ENCODE results near the gene FOLR2.
"Not testable (repeated sequence)": the region's sequence is repeated elsewhere in the genome, so short reads cannot be mapped to it uniquely, and the experiment has no call there.

Gene FOLR2

GRCh38 chr11:72240461-72241290 lies 24.1 kb downstream of the FOLR2 start:
- DNase-seq (ENCODE audit: low read depth in 2 of 2), result no peak

GRCh38 chr11:72241291-72241781 lies 24.7 kb downstream of the FOLR2 start:
- no peak for DNase-seq (ENCODE audit: low read depth in 2 of 2)

GRCh38 chr11:72242141-72242540 lies 25.5 kb downstream of the FOLR2 start:
- DNase-seq (ENCODE audit: low read depth in 2 of 2), result no peak

GRCh38 chr11:72243173-72244059 lies 26.8 kb downstream of the FOLR2 start:
- no peak for DNase-seq (ENCODE audit: low read depth in 2 of 2)

GRCh38 chr11:72244060-72244360 lies 27.4 kb downstream of the FOLR2 start, which contains the start of gene PHOX2A:
PHOX2A (minus strand) TSS chr11:72244176; CDS start chr11:72244004, 172 bp downstream.
- no peak for DNase-seq (ENCODE audit: low read depth in 2 of 2)

GRCh38 chr11:72244361-72245262 lies 28.0 kb downstream of the FOLR2 start:
- DNase-seq (ENCODE audit: low read depth in 2 of 2), result no peak

GRCh38 chr11:72245263-72245816 lies 28.7 kb downstream of the FOLR2 start:
- DNase-seq (ENCODE audit: low read depth in 2 of 2), result no peak

- no peak for DNase-seq (ENCODE audit: low read depth in 2 of 2)
Observed at GRCh38 chr11:72247584-72247983, 31.0 kb downstream of the FOLR2 start.

GRCh38 chr11:72249961-72250360 lies 33.4 kb downstream of the FOLR2 start:
- DNase-seq (ENCODE audit: low read depth in 2 of 2), result no peak

GRCh38 chr11:72250661-72251464 lies 34.3 kb downstream of the FOLR2 start:
- DNase-seq (ENCODE audit: low read depth in 2 of 2), result no peak

GRCh38 chr11:72251614-72252013 lies 35.0 kb downstream of the FOLR2 start:
- no peak for DNase-seq (ENCODE audit: low read depth in 2 of 2)

GRCh38 chr11:72253392-72253791 lies 36.8 kb downstream of the FOLR2 start:
- no peak for DNase-seq (ENCODE audit: low read depth in 2 of 2)

GRCh38 chr11:72254299-72254993 lies 37.9 kb downstream of the FOLR2 start:
- DNase-seq (ENCODE audit: low read depth in 2 of 2), result no peak

GRCh38 chr11:72257570-72257969 lies 41.0 kb downstream of the FOLR2 start:
- no peak for DNase-seq (ENCODE audit: low read depth in 2 of 2)

- no peak for DNase-seq (ENCODE audit: low read depth in 2 of 2)
Observed at GRCh38 chr11:72259490-72259889, 42.9 kb downstream of the FOLR2 start.

GRCh38 chr11:72260574-72260973 lies 44.0 kb downstream of the FOLR2 start:
- DNase-seq (ENCODE audit: low read depth in 2 of 2), result no peak

- no peak for DNase-seq (ENCODE audit: low read depth in 2 of 2)
Observed at GRCh38 chr11:72263361-72263760, 46.8 kb downstream of the FOLR2 start.

- no peak for DNase-seq (ENCODE audit: low read depth in 2 of 2)
Observed at GRCh38 chr11:72265951-72266350, 49.4 kb downstream of the FOLR2 start.

GRCh38 chr11:72266960-72267359 lies 50.4 kb downstream of the FOLR2 start:
- not testable (repeated sequence) for DNase-seq (ENCODE audit: low read depth in 2 of 2)

All from stimulated activated CD4-positive, alpha-beta T cell treated with anti-CD3 and anti-CD28 coated beads, Interleukin-4, amount 100 ng/mL, for 48 hours (primary cell).